Measurements from ENCODE around the gene SIK3.

DNA sequence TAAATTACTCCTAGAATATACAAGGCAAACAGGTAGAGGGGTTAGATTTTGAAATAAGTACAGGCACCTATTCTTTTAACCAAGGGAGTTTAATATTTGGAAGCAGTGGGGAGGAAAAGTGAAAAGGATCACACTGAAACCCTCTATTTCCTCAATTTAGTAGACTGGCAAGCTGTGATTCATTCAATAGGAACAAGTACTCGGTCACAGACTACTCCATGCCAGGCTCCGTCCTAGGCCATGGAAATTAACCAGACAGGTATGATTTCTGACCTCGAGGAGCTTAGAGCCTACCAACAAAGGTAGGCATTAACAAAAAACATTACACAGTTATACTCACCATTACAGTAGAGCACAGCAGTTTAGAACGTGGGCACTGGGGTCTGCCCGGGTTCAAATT is 40.9 kb downstream of the SIK3 start:
- TF ChIP-seq, protein P1, sequence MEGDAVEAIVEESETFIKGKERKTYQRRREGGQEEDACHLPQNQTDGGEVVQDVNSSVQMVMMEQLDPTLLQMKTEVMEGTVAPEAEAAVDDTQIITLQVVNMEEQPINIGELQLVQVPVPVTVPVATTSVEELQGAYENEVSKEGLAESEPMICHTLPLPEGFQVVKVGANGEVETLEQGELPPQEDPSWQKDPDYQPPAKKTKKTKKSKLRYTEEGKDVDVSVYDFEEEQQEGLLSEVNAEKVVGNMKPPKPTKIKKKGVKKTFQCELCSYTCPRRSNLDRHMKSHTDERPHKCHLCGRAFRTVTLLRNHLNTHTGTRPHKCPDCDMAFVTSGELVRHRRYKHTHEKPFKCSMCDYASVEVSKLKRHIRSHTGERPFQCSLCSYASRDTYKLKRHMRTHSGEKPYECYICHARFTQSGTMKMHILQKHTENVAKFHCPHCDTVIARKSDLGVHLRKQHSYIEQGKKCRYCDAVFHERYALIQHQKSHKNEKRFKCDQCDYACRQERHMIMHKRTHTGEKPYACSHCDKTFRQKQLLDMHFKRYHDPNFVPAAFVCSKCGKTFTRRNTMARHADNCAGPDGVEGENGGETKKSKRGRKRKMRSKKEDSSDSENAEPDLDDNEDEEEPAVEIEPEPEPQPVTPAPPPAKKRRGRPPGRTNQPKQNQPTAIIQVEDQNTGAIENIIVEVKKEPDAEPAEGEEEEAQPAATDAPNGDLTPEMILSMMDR (IDR thresholded peaks at IDR 0.05) = no peak
- no peak for TF ChIP-seq POLR2A (IDR thresholded peaks at IDR 0.05)

All from heart left ventricle (tissue), 13 donors.